HG02610 (cell line): ENCODE measurements around the gene PLK5.
A peak's percentile ranks its signal among the peaks of the same experiment; 100 is the strongest.
"Not testable (repeated sequence)": the region's sequence is repeated elsewhere in the genome, so short reads cannot be mapped to it uniquely, and the experiment has no call there.

Experiments used
- ATAC-seq: cut with Tn5 transposase; IDR thresholded peaks from one replicate; pipeline ENCODE4 v1.9.1; 2021; ENCODE audit warnings: mild to moderate bottlenecking, moderate library complexity; ENCODE audit not compliant: unreplicated experiment

The PLK5 gene

GRCh38 chr19:1523412-1524286, at the start of gene PLK5:
Gene PLK5 (plus strand): TSS chr19:1524077. CDS start chr19:1526997, 2,920 bp downstream.
- ATAC-seq, result no peak

- no peak for ATAC-seq
These were observed 49.0 kb upstream of the PLK5 start for GRCh38 chr19:1474765-1475351.

- no peak for ATAC-seq
These were observed 48.0 kb upstream of the PLK5 start for GRCh38 chr19:1475751-1476437.

GRCh38 chr19:1477056-1477455, 46.8 kb upstream of the PLK5 start:
- ATAC-seq, result not testable (repeated sequence)

GRCh38 chr19:1478934-1479707, 44.8 kb upstream of the PLK5 start, which contains the start of gene C19orf25:
Gene C19orf25 (minus strand): TSS chr19:1479215. CDS start chr19:1478903, 312 bp downstream.
- ATAC-seq, result peak; percentile 77

- ATAC-seq, result no peak
These were observed 42.5 kb upstream of the PLK5 start for GRCh38 chr19:1481224-1481892.

- ATAC-seq, result no peak
These were observed 42.0 kb upstream of the PLK5 start for GRCh38 chr19:1481893-1482360.

GRCh38 chr19:1482361-1483130, 41.3 kb upstream of the PLK5 start:
- no peak for ATAC-seq

- ATAC-seq, result no peak
These were observed 40.5 kb upstream of the PLK5 start for GRCh38 chr19:1483131-1483978.

- no peak for ATAC-seq
These were observed 39.9 kb upstream of the PLK5 start for GRCh38 chr19:1483979-1484428.

- no peak for ATAC-seq
These were observed 36.9 kb upstream of the PLK5 start for GRCh38 chr19:1486720-1487575.

GRCh38 chr19:1487576-1488281, 36.1 kb upstream of the PLK5 start:
- no peak for ATAC-seq

GRCh38 chr19:1488282-1488601, 35.6 kb upstream of the PLK5 start:
- no peak for ATAC-seq

GRCh38 chr19:1489463-1490310, 34.2 kb upstream of the PLK5 start:
- ATAC-seq, result no peak

GRCh38 chr19:1490311-1491113, 33.4 kb upstream of the PLK5 start, which contains the start of gene PCSK4:
Gene PCSK4 (minus strand): TSS chr19:1490350. CDS start chr19:1490346, 4 bp downstream.
- ATAC-seq, result peak; percentile 75
